HEK293 (cell line): ENCODE measurements around the gene IDI1.
A peak's percentile ranks its signal among the peaks of the same experiment; 100 is the strongest.

Experiments
- CTCF ChIA-PET: fragments of 350-600 bp; formaldehyde crosslinking; extraction: SDS; loops from one replicate; lab custom pipeline; 2021; ENCODE audit warnings: antibody characterized with exemption; lab: Yijun Ruan, JAX
- POLR2A ChIA-PET: fragments of 300-600 bp; formaldehyde crosslinking; extraction: SDS; loops from one replicate; lab custom pipeline; 2020; ENCODE audit warnings: antibody characterized with exemption, inconsistent platforms; lab: Yijun Ruan, JAX
- H3K27ac ChIP-seq: fragments of 200-500 bp; sonication (Bioruptor generic); 2 replicates; pipeline ENCODE4 v1.5.1; 2014; ENCODE audit warnings: low read depth, low read length, control low read depth, inconsistent platforms; ENCODE audit errors: extremely low read depth
- H3K36me3 ChIP-seq, 2 experiments: fragments of 200-500 bp in 1 of 2; sonication (Bioruptor generic) in 1 of 2; 1 replicate in 1 of 2; 2 replicates in 1 of 2; pipeline ENCODE4 v1.5.1; 2014 to 2017; ENCODE audit warnings: inconsistent platforms in 2 of 2, low read length in 2 of 2; ENCODE audit not compliant: control insufficient read depth in 2 of 2, insufficient read depth in 1 of 2
- H3K4me1 ChIP-seq: fragments of 200-500 bp; sonication (Bioruptor generic); 2 replicates; pipeline ENCODE4 v1.5.1; 2014; ENCODE audit warnings: mild to moderate bottlenecking, low read length, inconsistent platforms; ENCODE audit not compliant: control insufficient read depth, insufficient read depth
- H3K4me3 ChIP-seq: 2 replicates; pipeline ENCODE4 v1.5.1; 2011; ENCODE audit warnings: low read depth, mild to moderate bottlenecking, control low read depth, low read length, moderate library complexity
- H3K9me3 ChIP-seq: fragments of 200-500 bp; sonication (Bioruptor generic); 2 replicates; pipeline ENCODE4 v1.5.1; 2014; ENCODE audit warnings: low read depth, low read length, inconsistent platforms; ENCODE audit not compliant: control insufficient read depth, insufficient read depth
- BCL11A ChIP-seq: fragments of 450-650 bp; formaldehyde crosslinking; IDR thresholded peaks from 2 replicates; pipeline ENCODE4 v1.5.1; 2016; ENCODE audit warnings: low read depth, missing biosample characterization, missing genetic modification characterization
- FEZF1 ChIP-seq: fragments of 450-650 bp; formaldehyde crosslinking; IDR thresholded peaks from 2 replicates; pipeline ENCODE4 v1.5.1; 2016; ENCODE audit warnings: missing biosample characterization, missing genetic modification characterization
- KLF1 ChIP-seq: fragments of 450-650 bp; formaldehyde crosslinking; IDR thresholded peaks from 2 replicates; pipeline ENCODE4 v1.5.1; 2016; ENCODE audit warnings: missing biosample characterization, missing genetic modification characterization
- KLF8 ChIP-seq: fragments of 450-650 bp; formaldehyde crosslinking; IDR thresholded peaks from 2 replicates; pipeline ENCODE4 v1.5.1; 2016; ENCODE audit warnings: missing biosample characterization, missing genetic modification characterization
- PRDM1 ChIP-seq: fragments of 450-650 bp; formaldehyde crosslinking; IDR thresholded peaks from 2 replicates; pipeline ENCODE4; 2016; ENCODE audit warnings: missing biosample characterization, missing genetic modification characterization
- SP3 ChIP-seq: fragments of 450-650 bp; formaldehyde crosslinking; IDR thresholded peaks from 2 replicates; pipeline ENCODE4 v1.5.1; 2016; ENCODE audit warnings: missing biosample characterization, missing genetic modification characterization
- ZFP3 ChIP-seq: fragments of 450-650 bp; formaldehyde crosslinking; IDR thresholded peaks from 2 replicates; pipeline ENCODE4 v1.5.1; 2016; ENCODE audit warnings: low read depth, missing biosample characterization, missing genetic modification characterization
- ZNF114 ChIP-seq: fragments of 450-650 bp; formaldehyde crosslinking; IDR thresholded peaks from 2 replicates; pipeline ENCODE4 v1.5.0; 2017; ENCODE audit warnings: missing biosample characterization, missing genetic modification characterization
- ZNF138 ChIP-seq: fragments of 450-650 bp; formaldehyde crosslinking; IDR thresholded peaks from 2 replicates; pipeline ENCODE4 v1.5.1; 2016; ENCODE audit warnings: missing biosample characterization, missing genetic modification characterization, borderline replicate concordance
- ZNF140 ChIP-seq: fragments of 450-650 bp; formaldehyde crosslinking; IDR thresholded peaks from 2 replicates; pipeline ENCODE4 v1.5.1; 2016; ENCODE audit warnings: missing biosample characterization, missing genetic modification characterization
- ZNF146 ChIP-seq: fragments of 450-650 bp; formaldehyde crosslinking; IDR thresholded peaks from 2 replicates; pipeline ENCODE4 v1.5.1; 2016; ENCODE audit warnings: missing biosample characterization, missing genetic modification characterization
- ZNF157 ChIP-seq: fragments of 450-650 bp; formaldehyde crosslinking; IDR thresholded peaks from 2 replicates; pipeline ENCODE4 v1.5.1; 2016; ENCODE audit warnings: missing biosample characterization, missing genetic modification characterization
- ZNF302 ChIP-seq: fragments of 450-650 bp; formaldehyde crosslinking; IDR thresholded peaks from 2 replicates; pipeline ENCODE4 v1.5.1; 2016; ENCODE audit warnings: missing biosample characterization, missing genetic modification characterization, low read depth
- ZNF335 ChIP-seq: fragments of 450-650 bp; formaldehyde crosslinking; conservative IDR thresholded peaks from 2 replicates; pipeline ENCODE4 v1.5.1; 2016; ENCODE audit warnings: missing biosample characterization, missing genetic modification characterization
- ZNF354C ChIP-seq: fragments of 450-650 bp; formaldehyde crosslinking; IDR thresholded peaks from 2 replicates; pipeline ENCODE4 v1.5.1; 2016; ENCODE audit warnings: missing biosample characterization, missing genetic modification characterization, low read depth, borderline replicate concordance
- ZNF37A ChIP-seq: fragments of 450-650 bp; IDR thresholded peaks from 2 replicates; pipeline ENCODE4 v1.5.1; 2018; ENCODE audit warnings: missing biosample characterization, missing genetic modification characterization
- ZNF514 ChIP-seq: fragments of 450-650 bp; formaldehyde crosslinking; IDR thresholded peaks from 2 replicates; pipeline ENCODE4 v1.5.1; 2016; ENCODE audit warnings: missing biosample characterization, missing genetic modification characterization
- ZNF549 ChIP-seq: fragments of 450-650 bp; IDR thresholded peaks from 2 replicates; pipeline ENCODE4 v1.5.1; 2018; ENCODE audit warnings: missing biosample characterization, missing genetic modification characterization, mild to moderate bottlenecking, inconsistent platforms, moderate library complexity
- ZNF692 ChIP-seq: fragments of 450-650 bp; formaldehyde crosslinking; IDR thresholded peaks from 2 replicates; pipeline ENCODE4 v1.5.1; 2016; ENCODE audit warnings: missing biosample characterization, missing genetic modification characterization
- ZNF777 ChIP-seq: fragments of 450-650 bp; formaldehyde crosslinking; IDR thresholded peaks from 2 replicates; pipeline ENCODE4 v1.5.1; 2017; ENCODE audit warnings: missing biosample characterization, missing genetic modification characterization, borderline replicate concordance
- ZNF792 ChIP-seq: fragments of 450-650 bp; formaldehyde crosslinking; IDR thresholded peaks from 2 replicates; pipeline ENCODE4 v1.5.1; 2016; ENCODE audit warnings: missing biosample characterization, missing genetic modification characterization
- ZSCAN18 ChIP-seq: fragments of 450-650 bp; formaldehyde crosslinking; IDR thresholded peaks from 2 replicates; pipeline ENCODE4 v1.5.1; 2016; ENCODE audit warnings: missing biosample characterization, missing genetic modification characterization
- TF ChIP-seq, protein P1 (sequence below): fragments of 450-650 bp; formaldehyde crosslinking; IDR thresholded peaks from 2 replicates; pipeline ENCODE4 v1.5.1; 2016; ENCODE audit warnings: missing biosample characterization, missing genetic modification characterization
- TF ChIP-seq, protein P2 (sequence below): fragments of 450-650 bp; formaldehyde crosslinking; IDR thresholded peaks from 2 replicates; pipeline ENCODE4 v1.5.1; 2016; ENCODE audit warnings: missing biosample characterization, missing genetic modification characterization
- TF ChIP-seq, protein P3 (sequence below): fragments of 450-650 bp; formaldehyde crosslinking; IDR thresholded peaks from 2 replicates; pipeline ENCODE4 v1.5.1; 2016; ENCODE audit warnings: missing biosample characterization, missing genetic modification characterization
- TF ChIP-seq, protein P4 (sequence below): fragments of 450-650 bp; formaldehyde crosslinking; conservative IDR thresholded peaks from 2 replicates; pipeline ENCODE4 v1.5.1; 2016; ENCODE audit warnings: low read depth, missing biosample characterization, missing genetic modification characterization
- TF ChIP-seq, protein P5 (sequence below): fragments of 450-650 bp; formaldehyde crosslinking; IDR thresholded peaks from 2 replicates; pipeline ENCODE4 v1.5.1; 2017; ENCODE audit warnings: missing biosample characterization, missing genetic modification characterization

Gene IDI1

GRCh38 chr10:1049425-1049958, 573 bp upstream of the IDI1 start:
- ChIA-PET POLR2A (interaction anchor here (0.6 to 1.7 kb wide), 26 partner anchors 10 to 971 kb away, joined by 3 to 10 read pairs (median 4); partner anchors contain the start of genes ADARB2, GTPBP4, IDI2 and LARP4B), CTCF (interaction anchor here (0.6 kb wide), 2 partner anchors 156 to 1951 kb away, joined by 3 to 4 read pairs; no protein-coding TSS in a partner anchor)
- H3K9me3 ChIP-seq = no peaks in the 10 kb centered on the region
- 0 out of 2 replicates have a peak, but pooled peaks cover 4% of the 10 kb centered on the region for H3K4me1 ChIP-seq
- peak overlapping the region; percentile 97 for H3K27ac ChIP-seq
- H3K4me3 ChIP-seq = peak overlapping the region; percentile 65
- H3K36me3 ChIP-seq = peaks cover 0 to 33% of the 10 kb centered on the region in 2 experiments
- no peak for TF ChIP-seq ZNF792 (tag by site-specific recombination)
- TF ChIP-seq SP3 (tag by site-specific recombination) = no peak
- no peak for TF ChIP-seq ZNF302
- TF ChIP-seq ZNF549 (tag by site-specific recombination) = no peak
- peak; percentile 90 for TF ChIP-seq ZNF335
- no peak for TF ChIP-seq ZNF114 (tag by site-specific recombination)
- no peak for TF ChIP-seq ZNF354C (tag by site-specific recombination)
- TF ChIP-seq ZFP3 (tag by site-specific recombination) = no peak
- no peak for TF ChIP-seq ZNF157
- no peak for TF ChIP-seq KLF1 (tag by site-specific recombination)
- no peak for TF ChIP-seq BCL11A
- no peak for TF ChIP-seq PRDM1
- TF ChIP-seq, protein P1, sequence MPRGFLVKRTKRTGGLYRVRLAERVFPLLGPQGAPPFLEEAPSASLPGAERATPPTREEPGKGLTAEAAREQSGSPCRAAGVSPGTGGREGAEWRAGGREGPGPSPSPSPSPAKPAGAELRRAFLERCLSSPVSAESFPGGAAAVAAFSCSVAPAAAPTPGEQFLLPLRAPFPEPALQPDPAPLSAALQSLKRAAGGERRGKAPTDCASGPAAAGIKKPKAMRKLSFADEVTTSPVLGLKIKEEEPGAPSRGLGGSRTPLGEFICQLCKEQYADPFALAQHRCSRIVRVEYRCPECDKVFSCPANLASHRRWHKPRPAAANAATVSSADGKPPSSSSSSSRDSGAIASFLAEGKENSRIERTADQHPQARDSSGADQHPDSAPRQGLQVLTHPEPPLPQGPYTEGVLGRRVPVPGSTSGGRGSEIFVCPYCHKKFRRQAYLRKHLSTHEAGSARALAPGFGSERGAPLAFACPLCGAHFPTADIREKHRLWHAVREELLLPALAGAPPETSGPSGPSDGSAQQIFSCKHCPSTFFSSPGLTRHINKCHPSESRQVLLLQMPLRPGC (tag by site-specific recombination) = 0 out of 2 replicates have a peak, but pooled peaks have one; percentile 1
- TF ChIP-seq ZSCAN18 (tag by site-specific recombination) = no peak
- no peak for TF ChIP-seq ZNF514
- no peak for TF ChIP-seq ZNF138 (tag by site-specific recombination)
- TF ChIP-seq, protein P2, sequence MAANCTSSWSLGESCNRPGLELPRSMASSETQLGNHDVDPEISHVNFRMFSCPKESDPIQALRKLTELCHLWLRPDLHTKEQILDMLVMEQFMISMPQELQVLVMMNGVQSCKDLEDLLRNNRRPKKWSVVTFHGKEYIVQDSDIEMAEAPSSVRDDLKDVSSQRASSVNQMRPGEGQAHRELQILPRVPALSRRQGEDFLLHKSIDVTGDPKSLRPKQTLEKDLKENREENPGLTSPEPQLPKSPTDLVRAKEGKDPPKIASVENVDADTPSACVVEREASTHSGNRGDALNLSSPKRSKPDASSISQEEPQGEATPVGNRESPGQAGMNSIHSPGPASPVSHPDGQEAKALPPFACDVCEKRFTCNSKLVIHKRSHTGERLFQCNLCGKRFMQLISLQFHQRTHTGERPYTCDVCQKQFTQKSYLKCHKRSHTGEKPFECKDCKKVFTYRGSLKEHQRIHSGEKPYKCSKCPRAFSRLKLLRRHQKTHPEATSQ (tag by site-specific recombination) = no peak
- TF ChIP-seq ZNF692 (tag by site-specific recombination) = no peak
- TF ChIP-seq KLF8 (tag by site-specific recombination) = no peak
- 0 out of 2 replicates have a peak, but pooled peaks have one; percentile 3 for TF ChIP-seq ZNF146 (tag by site-specific recombination)
- no peak for TF ChIP-seq ZNF140
- TF ChIP-seq, protein P3, sequence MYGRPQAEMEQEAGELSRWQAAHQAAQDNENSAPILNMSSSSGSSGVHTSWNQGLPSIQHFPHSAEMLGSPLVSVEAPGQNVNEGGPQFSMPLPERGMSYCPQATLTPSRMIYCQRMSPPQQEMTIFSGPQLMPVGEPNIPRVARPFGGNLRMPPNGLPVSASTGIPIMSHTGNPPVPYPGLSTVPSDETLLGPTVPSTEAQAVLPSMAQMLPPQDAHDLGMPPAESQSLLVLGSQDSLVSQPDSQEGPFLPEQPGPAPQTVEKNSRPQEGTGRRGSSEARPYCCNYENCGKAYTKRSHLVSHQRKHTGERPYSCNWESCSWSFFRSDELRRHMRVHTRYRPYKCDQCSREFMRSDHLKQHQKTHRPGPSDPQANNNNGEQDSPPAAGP (tag by site-specific recombination) = no peak
- TF ChIP-seq ZNF777 (tag by site-specific recombination) = no peak
- TF ChIP-seq, protein P4, sequence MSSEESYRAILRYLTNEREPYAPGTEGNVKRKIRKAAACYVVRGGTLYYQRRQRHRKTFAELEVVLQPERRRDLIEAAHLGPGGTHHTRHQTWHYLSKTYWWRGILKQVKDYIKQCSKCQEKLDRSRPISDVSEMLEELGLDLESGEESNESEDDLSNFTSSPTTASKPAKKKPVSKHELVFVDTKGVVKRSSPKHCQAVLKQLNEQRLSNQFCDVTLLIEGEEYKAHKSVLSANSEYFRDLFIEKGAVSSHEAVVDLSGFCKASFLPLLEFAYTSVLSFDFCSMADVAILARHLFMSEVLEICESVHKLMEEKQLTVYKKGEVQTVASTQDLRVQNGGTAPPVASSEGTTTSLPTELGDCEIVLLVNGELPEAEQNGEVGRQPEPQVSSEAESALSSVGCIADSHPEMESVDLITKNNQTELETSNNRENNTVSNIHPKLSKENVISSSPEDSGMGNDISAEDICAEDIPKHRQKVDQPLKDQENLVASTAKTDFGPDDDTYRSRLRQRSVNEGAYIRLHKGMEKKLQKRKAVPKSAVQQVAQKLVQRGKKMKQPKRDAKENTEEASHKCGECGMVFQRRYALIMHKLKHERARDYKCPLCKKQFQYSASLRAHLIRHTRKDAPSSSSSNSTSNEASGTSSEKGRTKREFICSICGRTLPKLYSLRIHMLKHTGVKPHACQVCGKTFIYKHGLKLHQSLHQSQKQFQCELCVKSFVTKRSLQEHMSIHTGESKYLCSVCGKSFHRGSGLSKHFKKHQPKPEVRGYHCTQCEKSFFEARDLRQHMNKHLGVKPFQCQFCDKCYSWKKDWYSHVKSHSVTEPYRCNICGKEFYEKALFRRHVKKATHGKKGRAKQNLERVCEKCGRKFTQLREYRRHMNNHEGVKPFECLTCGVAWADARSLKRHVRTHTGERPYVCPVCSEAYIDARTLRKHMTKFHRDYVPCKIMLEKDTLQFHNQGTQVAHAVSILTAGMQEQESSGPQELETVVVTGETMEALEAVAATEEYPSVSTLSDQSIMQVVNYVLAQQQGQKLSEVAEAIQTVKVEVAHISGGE (tag by site-specific recombination) = peak; percentile 21; the same call in 1 of the 2 replicates
- TF ChIP-seq FEZF1 (tag by site-specific recombination) = peak; percentile 37
- TF ChIP-seq ZNF37A (tag by site-specific recombination) = no peak
- TF ChIP-seq, protein P5, sequence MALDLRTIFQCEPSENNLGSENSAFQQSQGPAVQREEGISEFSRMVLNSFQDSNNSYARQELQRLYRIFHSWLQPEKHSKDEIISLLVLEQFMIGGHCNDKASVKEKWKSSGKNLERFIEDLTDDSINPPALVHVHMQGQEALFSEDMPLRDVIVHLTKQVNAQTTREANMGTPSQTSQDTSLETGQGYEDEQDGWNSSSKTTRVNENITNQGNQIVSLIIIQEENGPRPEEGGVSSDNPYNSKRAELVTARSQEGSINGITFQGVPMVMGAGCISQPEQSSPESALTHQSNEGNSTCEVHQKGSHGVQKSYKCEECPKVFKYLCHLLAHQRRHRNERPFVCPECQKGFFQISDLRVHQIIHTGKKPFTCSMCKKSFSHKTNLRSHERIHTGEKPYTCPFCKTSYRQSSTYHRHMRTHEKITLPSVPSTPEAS (tag by site-specific recombination) = no peak
